Breast epithelium (tissue), 4 donors: ENCODE results near the gene B4GALNT1. TPM values are rescaled to one million over a fixed set of nuclear protein-coding genes. Genes with fewer than 3 reads are reported as not detected.
"Not testable (repeated sequence)": the region's sequence is repeated elsewhere in the genome, so short reads cannot be mapped to it uniquely, and the experiment has no call there.

Experiments
- DNase-seq, 2 donors: peaks; one replicate each; pipeline ENCODE4 v3.0.0-alpha.2; 2019; ENCODE audit warnings: low spot score in 2 of 2
- H3K27ac ChIP-seq, 2 donors: fragments of 200-600 bp; sonication (generic) in 1 of 2; one replicate each; pipeline ENCODE4 v1.5.1; 2016 to 2019; ENCODE audit warnings: mild to moderate bottlenecking in 1 of 2
- H3K27me3 ChIP-seq, 2 donors: fragments of 200-600 bp; sonication (generic) in 1 of 2; one replicate each; pipeline versions ENCODE4 v1.5.1 to v1.6.0; 2017 to 2019; ENCODE audit warnings: control low read depth in 1 of 2, mild to moderate bottlenecking in 1 of 2
- H3K36me3 ChIP-seq: fragments of 200-600 bp; one replicate; pipeline ENCODE4 v1.5.1; 2019
- H3K4me1 ChIP-seq, 2 donors: fragments of 200-600 bp; sonication (generic); one replicate each; pipeline ENCODE4 v1.5.1; 2016 to 2019; ENCODE audit warnings: control low read depth in 1 of 2
- H3K4me3 ChIP-seq, 3 donors: fragments of 200-600 bp; sonication (generic); 1 replicate in 2 of 3; 2 replicates in 1 of 3; pipeline ENCODE4 v1.5.1; 2016 to 2019; ENCODE audit warnings: mild to moderate bottlenecking in 3 of 3, moderate library complexity in 2 of 3
- H3K9me3 ChIP-seq, 2 donors: fragments of 200-600 bp; sonication (generic) in 1 of 2; one replicate each; pipeline ENCODE4 v1.5.1; 2016 to 2019; ENCODE audit warnings: control low read depth in 1 of 2
- CTCF ChIP-seq, 3 donors: fragments of 450-650 bp; IDR thresholded peaks; one replicate each; pipeline ENCODE4 v1.5.1; 2016 to 2017; ENCODE audit warnings: antibody characterized with exemption in 3 of 3, mild to moderate bottlenecking in 3 of 3, moderate library complexity in 3 of 3
- POLR2A ChIP-seq: fragments of 450-650 bp; IDR thresholded peaks from one replicate; pipeline ENCODE4 v1.6.1; 2016; ENCODE audit warnings: antibody characterized with exemption, mild to moderate bottlenecking, moderate library complexity
- POLR2AphosphoS5 ChIP-seq, 3 donors: sonication (generic); formaldehyde crosslinking; IDR thresholded peaks; one replicate each; pipeline ENCODE4 v1.6.1; 2017; ENCODE audit warnings: antibody characterized with exemption in 3 of 3
- intact Hi-C: fragments of 100-400 bp; cut with DNase I; formaldehyde crosslinking; loops from one replicate; pipeline ENCODE4 v1.15.1; 2023; ENCODE audit warnings: low total_unique reads
- total RNA-seq, 3 donors: library from RNA; depleted of rRNA; stranded (reverse); fragments of >200 nt; gene quantifications; one replicate each; pipeline ENCODE4 v1.1.0, GENCODE V29; 2016

The B4GALNT1 gene
- total RNA-seq, 3 donors from 2014 or later = 1.1 to 2.6 (median 1.2) TPM

- Histone ChIP-seq H3K27me3 (no peaks in the 10 kb centered on the region), H3K36me3 (no peaks in the 10 kb centered on the region), H3K27ac (no peak overlapping the region), H3K4me1 (no peaks in the 10 kb centered on the region), H3K4me3 (no peak overlapping the region), H3K9me3 (no peaks in the 10 kb centered on the region)
- no peak for DNase-seq
- TF ChIP-seq POLR2A (no peak), POLR2AphosphoS5 (IDR thresholded peaks at IDR 0.05) (no peak), CTCF (IDR thresholded peaks at IDR 0.05) (no peak)
- intact Hi-C loops = no loop called here
Observed at GRCh38 chr12:57666897-57667296, 33.9 kb upstream of the B4GALNT1 start.

GRCh38 chr12:57665066-57665820 lies 32.2 kb upstream of the B4GALNT1 start:
- H3K27me3 ChIP-seq, H3K4me3 ChIP-seq, H3K9me3 ChIP-seq, H3K4me1 ChIP-seq, DNase-seq, intact Hi-C loops, H3K27ac ChIP-seq, H3K36me3 ChIP-seq: not testable (repeated sequence)

- H3K4me1 ChIP-seq = no peaks in the 10 kb centered on the region
- H3K27ac ChIP-seq = no peak overlapping the region
- no peaks in the 10 kb centered on the region for H3K9me3 ChIP-seq
- H3K27me3 ChIP-seq = no peaks in the 10 kb centered on the region
- intact Hi-C loops = no loop called here
- DNase-seq = no peak
- no peak overlapping the region for H3K4me3 ChIP-seq
- TF ChIP-seq POLR2AphosphoS5 (IDR thresholded peaks at IDR 0.05) = no peak
- TF ChIP-seq POLR2A = no peak
- no peak for TF ChIP-seq CTCF (IDR thresholded peaks at IDR 0.05)
- H3K36me3 ChIP-seq = no peaks in the 10 kb centered on the region
Observed at GRCh38 chr12:57661376-57661775, 28.4 kb upstream of the B4GALNT1 start.

GRCh38 chr12:57658890-57659289 lies 25.9 kb upstream of the B4GALNT1 start:
- TF ChIP-seq POLR2A (no peak), CTCF (IDR thresholded peaks at IDR 0.05) (no peak), POLR2AphosphoS5 (IDR thresholded peaks at IDR 0.05) (no peak)
- intact Hi-C loops = no loop called here
- Histone ChIP-seq H3K4me1 (no peaks in the 10 kb centered on the region), H3K36me3 (no peaks in the 10 kb centered on the region), H3K27me3 (no peaks in the 10 kb centered on the region), H3K4me3 (no peak overlapping the region), H3K27ac (no peak overlapping the region), H3K9me3 (no peaks in the 10 kb centered on the region)
- no peak for DNase-seq

GRCh38 chr12:57657744-57658143 lies 24.7 kb upstream of the B4GALNT1 start:
- Histone ChIP-seq H3K9me3 (no peaks in the 10 kb centered on the region), H3K4me1 (no peaks in the 10 kb centered on the region), H3K4me3 (no peak overlapping the region), H3K36me3 (no peaks in the 10 kb centered on the region), H3K27me3 (no peaks in the 10 kb centered on the region), H3K27ac (peak overlapping the region; percentile 29 to 74)
- peak in 1 of 3 donors; percentile 49 for TF ChIP-seq POLR2AphosphoS5 (IDR thresholded peaks at IDR 0.05)
- TF ChIP-seq CTCF (IDR thresholded peaks at IDR 0.05) = peak; percentile 22 to 33 (median 25)
- no peak for TF ChIP-seq POLR2A
- DNase-seq = peak in 1 of 2 donors; percentile 77
- intact Hi-C loops = no loop called here

- H3K27ac ChIP-seq, H3K4me1 ChIP-seq, H3K4me3 ChIP-seq, H3K27me3 ChIP-seq, DNase-seq, intact Hi-C loops, H3K9me3 ChIP-seq, H3K36me3 ChIP-seq: not testable (repeated sequence)
Observed at GRCh38 chr12:57656408-57656807, 23.4 kb upstream of the B4GALNT1 start.
